HG02759 (cell line): ENCODE measurements around the gene APBB1IP.
A peak's percentile ranks its signal among the peaks of the same experiment; 100 is the strongest.
"Not testable (repeated sequence)": the region's sequence is repeated elsewhere in the genome, so short reads cannot be mapped to it uniquely, and the experiment has no call there.

Source experiments
- ATAC-seq: cut with Tn5 transposase; IDR thresholded peaks from one replicate; pipeline ENCODE4 v1.9.1; 2021; ENCODE audit warnings: mild to moderate bottlenecking, moderate library complexity; ENCODE audit not compliant: unreplicated experiment

Gene APBB1IP

DNA sequence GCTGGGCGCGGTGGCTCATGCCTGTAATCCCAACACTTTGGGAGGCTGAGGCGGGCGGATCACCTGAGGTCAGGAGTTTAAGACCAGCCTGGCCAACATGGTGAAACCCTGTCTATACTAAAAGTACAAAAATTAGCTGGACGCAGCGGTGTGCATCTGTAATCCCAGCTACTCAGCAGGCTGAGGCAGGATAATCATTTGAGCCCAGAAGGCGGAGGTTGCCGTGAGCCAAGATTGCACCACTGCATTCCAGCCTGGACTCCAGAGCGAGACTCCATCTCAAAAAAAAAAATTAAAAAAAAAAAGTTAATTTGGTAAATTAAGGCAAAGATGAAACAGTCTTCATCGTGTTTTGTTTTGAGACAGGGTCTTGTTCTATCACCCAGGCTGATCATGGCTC is 66.3 kb downstream of the APBB1IP start:
- not testable (repeated sequence) for ATAC-seq

DNA sequence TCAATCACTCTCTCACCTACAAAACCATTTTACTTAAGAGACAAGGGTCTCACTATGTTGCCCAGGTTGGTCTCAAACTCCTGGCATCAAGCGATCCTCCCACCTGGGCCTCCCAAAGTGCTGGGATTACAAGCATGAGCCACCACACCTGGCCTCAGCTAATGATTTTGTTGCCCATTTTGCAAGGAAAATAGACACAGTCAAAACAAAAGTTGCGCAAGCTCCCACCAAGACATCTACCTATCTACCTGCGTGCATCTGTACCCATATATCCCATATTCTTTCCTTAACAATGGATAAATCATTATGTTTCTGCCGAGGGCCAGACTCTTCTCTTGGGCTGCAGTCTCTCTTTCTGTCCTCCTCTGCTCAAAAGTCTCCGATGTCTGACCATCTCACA is 67.3 kb downstream of the APBB1IP start:
- no peak for ATAC-seq

DNA sequence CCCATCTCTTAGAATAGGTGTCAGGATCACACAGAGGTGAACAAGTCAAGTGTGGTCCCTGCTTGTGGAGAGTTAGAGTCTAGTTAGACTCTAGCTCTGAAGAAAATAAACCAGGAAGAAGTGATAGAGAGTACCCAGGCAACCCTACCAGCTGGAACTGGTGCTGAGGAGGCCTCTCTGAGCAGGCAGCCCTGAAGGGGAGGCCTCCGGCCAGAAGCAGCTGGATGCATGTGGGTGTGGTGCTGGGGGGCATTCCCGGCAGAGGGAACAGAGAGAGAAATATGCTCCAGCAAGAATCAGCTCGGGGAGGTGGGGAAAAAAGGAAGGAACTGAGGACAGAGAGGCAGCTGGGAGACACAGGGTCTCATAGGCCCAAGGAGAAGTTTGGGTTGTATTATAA is 68.6 kb downstream of the APBB1IP start:
- ATAC-seq, result no peak

DNA sequence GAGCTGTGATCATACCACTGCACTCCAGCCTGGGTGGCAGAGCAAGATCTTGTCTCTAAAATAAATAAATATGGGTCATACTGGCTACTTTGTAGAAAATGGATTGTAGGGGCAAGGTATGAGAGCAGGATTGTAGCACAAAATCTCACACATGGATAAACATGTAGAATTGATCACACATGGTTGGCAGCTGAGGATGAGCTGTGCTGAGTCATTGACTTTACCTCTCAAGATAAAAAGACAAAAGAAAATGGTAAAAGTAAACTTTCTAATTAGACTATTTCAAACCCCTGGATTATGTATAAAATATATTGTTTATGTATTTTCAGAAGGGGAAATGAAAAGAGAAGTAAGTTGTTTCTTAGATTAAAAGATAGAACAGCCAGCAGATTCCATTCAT is 69.3 kb downstream of the APBB1IP start:
- ATAC-seq, result no peak

DNA sequence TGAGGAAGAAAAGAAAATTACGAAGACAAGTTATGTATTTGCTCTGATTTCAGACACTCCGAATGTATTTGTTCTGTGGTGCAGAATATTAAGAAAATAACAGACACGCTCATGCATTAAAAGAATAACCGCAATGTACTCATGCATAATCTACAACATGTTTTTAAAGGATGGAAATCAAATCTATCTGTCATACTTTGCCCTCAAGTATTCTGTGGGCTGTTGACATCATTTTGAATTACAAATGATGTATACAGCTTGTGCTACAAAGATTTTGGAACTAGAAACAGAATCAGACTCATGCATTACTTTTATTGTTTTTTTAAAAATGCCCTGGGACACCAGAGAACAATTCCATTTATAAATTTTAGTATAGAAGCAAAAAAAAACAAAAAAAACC is 69.9 kb downstream of the APBB1IP start:
- no peak for ATAC-seq

DNA sequence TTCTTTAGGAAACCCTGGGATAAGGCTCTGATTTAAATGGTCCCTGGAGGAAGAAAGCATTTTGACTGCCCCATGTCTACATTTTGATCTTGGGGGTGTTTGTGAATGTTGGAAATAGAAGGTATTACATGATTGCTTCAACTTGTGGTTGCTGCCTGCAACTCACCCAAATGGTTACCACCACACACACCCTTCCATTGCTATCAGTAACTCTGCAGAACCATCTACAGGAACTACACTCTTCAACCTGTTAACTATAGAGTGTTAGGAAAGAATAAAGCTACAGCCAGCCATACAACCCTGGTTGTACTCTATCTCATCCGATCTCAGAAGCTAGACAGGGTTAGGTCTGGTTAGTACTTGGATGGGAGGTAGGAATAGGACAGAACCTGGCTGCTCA is 71.2 kb downstream of the APBB1IP start:
- ATAC-seq, result no peak

DNA sequence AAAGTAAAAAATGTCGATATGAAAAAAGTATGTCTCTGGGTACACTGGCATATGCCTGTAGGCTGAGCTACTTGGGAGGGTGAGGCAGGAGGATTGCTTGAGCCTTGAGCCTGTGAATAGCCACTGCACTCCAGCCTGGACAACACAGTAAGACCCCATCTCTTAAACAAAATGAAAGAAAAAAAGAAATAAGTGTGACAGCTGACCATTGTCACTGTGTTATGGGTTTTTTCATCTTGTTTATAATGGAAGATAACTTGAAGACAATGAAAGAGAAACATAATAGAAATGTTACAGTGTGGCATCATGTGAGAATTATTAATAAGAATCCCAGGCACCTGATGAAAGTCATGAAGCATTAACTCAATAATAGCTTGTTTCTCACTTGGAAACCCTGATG is 75.0 kb downstream of the APBB1IP start:
- ATAC-seq, result no peak

DNA sequence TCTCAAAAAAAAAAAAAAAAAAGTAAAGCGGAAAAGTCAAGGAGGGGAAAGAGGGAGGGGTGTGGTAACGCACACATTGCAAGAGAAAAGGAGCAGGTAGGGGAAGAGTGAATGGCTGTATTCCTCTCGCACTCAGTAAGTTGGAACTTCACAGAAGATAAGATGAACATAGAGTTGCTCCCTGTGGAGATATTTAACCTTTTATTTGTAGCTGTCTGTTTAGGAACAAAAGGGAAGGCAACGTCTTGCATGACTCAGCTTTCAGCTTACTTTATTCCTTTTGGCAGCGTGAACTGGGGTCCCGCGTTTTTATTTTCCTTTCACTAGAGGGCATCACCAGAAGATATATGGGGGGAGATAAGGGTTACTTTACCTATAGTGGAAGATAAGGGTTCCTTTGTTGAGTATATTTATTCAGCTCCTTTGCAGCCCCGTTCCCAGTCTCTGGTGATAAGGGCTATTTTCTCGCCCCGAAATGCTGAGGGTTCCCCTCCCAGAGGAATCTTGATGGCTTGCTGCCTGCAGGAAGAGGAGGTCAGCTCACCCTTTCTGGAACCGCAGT is 78.5 kb downstream of the APBB1IP start:
- no peak for ATAC-seq

DNA sequence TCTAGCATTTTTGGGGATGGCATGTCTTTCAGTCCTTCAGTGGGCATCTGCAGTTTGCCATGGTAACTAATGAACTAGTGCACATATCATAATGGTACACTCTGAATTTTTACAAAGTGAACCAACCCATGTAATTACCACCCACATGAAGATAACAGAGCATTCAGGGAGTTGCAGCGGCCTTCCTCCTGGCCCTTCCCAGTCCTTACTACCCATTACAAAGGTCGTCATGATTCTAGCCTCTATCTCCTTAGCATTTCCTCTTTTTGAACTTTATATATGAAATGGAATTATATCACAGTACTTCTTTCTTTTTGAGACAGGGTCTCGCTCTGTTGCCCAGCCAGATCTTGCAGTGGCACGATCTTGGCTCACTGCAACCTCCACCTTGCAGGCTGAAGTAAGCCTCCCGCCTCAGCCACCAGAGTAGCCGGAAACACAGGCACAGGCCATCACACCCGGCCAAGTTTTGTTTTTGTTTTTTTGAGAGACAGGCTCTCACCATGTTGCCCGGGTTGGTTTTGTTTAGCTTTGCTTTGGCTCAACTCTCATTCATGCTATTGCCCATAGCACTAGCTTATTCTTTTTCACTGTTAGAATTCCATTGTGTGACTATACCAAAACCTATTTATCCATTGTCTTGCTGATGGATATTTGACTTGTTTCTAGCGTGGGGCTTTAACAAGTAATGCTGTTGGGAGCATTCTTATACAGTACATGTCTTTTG is 79.2 kb downstream of the APBB1IP start:
- ATAC-seq, result no peak

DNA sequence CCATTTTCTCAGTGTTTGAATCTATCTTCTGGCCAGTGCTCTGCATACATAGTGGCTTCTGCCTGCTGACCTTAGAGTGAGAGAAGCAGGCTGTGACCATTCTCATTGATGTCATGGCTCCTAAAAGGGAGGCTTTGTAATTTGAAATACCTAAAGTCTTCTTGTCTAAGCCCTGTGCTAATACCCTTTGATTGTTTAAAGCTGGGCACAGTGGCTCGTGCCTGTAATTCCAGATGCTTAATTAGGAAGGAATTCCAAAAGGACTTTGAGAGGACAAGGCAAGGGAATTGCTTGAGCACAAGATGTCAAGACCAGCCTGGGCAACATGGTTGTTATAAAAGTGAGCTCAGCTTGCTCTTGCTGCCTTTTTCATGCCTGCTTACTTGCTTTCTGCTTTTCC is 81.7 kb downstream of the APBB1IP start:
- ATAC-seq, result no peak

DNA sequence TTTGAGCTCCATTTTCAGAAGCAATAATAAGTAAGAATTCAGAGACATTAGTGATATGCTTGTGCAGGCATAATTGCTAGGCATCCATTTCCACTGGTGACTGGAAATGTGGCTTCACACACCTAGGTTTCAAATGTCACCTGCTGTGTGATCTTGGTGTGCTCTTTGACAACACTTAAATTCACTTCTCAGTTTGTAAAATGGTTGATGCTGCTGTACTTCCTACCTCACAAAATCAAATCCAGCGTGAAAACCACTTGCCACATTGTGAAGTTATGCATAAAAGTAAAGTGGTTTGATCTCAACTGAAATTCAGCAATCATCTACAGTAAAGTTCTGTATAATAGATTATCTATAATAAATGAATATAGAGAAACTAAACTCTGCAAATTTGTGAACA is 82.4 kb downstream of the APBB1IP start:
- no peak for ATAC-seq

DNA sequence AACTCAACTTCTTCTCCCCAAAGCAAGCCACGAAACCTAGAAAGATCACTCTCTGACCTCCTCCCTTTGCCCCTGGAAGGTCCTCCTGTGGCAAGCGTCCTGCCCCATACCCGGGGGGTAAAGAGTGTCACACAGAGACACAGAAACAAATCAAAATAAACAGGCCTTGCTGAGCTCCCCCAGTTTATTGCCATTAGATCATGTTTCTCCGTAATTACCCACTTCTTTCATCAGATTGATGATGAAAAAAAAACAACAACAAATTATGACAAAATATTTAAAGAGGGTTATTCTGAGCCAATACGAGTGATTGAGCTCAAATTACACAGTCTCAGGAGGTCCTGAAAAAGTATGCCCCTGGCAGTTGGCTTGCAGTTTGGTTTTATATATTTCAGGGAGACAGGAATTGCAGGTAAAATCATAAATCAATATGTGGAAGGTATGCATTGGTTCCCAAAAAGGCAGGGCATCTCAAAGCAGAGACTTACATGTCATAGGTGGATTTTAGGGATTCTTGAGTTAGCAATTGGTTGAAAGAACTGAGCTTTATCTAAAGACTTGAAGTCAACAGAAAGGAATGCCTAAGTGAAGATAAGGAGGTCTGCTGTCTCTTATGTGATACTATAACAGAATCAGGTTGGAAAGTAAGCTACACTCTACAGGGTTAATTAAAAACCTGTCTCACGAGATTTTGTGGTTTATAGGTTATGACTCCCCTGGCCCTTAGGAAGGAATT is 86.2 kb downstream of the APBB1IP start:
- no peak for ATAC-seq

DNA sequence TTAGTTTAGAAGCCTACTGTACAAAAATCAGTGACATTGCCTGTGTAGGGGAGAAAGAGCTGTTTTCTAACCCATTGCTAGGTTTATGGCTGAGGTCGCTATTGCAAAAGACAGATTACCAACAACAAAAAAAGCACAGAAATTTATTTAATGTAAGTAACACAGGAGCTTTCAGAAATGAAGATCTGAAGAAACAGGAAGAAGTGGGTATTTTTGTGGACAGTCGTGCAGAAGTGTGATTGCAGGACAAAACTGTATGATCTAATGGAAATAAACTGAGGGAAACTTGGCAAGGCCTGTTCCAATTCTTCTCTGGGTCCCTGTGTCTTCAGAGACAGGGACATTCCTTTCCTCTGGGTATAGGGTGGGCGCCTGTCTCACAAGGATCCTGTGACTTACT is 87.4 kb downstream of the APBB1IP start:
- ATAC-seq, result no peak

DNA sequence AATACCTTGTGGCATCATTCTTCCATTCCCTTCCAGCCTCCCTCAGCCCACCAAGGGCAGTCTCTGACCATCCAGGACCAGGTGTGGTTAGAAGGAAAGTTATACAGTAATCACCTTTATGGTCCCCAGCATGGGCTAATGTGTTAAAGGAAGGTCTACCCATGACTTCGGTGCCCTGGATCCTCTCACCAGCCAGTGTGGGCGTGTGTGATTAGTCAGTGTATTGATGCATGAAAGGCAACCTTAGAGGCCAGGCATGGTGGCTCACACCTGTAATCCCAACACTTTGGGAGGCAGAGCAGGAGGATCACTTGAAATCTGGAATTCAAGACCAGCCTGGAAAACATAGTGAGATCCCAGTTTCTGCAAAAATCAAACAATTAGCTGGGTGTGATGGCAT is 88.9 kb downstream of the APBB1IP start:
- ATAC-seq, result no peak

DNA sequence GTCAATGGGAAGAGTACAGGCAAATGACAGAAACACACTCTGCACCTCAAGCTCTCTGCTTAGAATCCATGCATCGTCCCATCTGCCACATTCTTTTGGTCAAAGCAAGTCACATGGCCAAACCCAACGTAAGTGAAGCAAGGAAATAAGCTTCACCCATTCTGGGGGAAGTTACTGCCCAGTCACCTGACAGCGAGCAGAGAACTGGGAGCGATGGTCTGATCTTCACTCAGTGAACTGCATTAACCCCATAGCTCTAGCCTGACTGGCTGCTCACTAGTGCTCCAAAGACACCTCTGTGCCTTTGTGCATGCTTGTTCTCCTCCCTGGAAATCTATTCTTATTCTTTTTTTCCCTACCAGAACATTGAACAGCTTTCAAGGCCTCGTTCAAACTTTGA is 89.9 kb downstream of the APBB1IP start:
- ATAC-seq, result no peak

DNA sequence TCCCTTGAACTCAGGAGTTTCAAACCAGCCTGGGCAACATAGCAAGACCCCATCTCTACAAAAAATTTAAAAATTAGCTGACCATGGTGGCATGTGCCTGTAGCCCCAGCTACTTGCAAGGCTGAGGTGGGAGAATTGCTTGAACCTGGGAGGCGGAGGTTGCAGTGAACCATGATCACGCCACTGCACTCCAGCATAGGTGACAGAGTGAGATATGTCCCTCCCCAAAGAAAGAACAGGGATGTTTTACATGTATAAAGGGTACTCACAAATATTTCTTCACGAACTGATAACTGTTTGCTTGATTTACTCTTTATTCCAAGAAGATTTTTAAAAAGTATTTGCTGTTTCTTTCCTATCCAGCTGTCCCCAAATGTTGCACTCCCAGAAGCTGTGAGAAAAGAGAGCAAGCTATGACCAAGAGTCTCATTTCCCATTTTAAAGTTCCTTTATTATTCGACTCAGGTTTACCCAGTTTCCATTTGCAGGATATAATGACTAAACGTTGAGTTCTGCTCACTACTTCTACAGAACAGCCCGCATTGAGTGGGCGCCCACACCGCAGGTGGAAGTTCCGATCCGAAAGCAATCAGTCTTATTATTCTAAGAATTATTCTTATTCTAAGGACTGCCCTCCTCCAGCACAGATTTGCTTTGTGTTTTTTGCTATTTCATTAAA is 90.7 kb downstream of the APBB1IP start:
- peak; percentile 67 for ATAC-seq

DNA sequence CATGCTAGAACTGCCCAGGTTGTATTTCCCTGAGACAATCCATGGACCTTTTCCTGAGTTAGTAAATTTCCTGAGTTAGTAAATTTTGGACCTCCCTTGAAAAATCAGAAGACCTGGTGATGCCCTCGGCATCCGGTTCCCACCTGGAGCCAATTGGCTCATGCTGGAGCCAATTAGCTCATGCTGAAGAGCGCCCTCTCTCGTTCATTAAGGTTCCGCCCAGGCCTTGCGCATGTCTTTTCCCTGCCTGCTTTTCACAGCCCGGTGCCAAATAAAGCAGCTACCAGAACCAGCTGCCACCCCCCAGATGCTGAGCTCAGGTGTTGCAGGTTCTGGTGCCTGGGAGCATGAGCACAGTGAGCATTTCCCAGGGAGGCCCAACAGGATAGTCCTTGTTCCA is 96.2 kb downstream of the APBB1IP start:
- no peak for ATAC-seq

DNA sequence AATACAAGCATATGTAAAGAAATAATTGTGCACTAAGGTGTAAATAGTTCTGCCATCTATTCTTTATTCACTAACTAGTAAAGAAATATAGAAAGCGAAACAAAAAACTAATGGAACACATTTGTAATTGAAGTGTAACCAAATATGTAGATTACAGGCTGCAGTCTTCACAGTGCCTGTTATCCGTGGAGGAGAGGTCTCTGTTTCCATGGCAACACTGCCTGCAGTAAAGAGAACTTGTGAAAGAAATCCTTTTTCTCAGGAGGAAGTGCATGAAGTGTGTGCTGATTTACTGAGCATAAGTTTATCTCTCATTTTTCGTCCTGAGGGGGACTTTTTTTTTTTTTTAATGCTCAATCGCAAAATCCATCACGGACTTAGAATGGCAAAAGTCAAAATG is 102.5 kb downstream of the APBB1IP start:
- ATAC-seq, result no peak

DNA sequence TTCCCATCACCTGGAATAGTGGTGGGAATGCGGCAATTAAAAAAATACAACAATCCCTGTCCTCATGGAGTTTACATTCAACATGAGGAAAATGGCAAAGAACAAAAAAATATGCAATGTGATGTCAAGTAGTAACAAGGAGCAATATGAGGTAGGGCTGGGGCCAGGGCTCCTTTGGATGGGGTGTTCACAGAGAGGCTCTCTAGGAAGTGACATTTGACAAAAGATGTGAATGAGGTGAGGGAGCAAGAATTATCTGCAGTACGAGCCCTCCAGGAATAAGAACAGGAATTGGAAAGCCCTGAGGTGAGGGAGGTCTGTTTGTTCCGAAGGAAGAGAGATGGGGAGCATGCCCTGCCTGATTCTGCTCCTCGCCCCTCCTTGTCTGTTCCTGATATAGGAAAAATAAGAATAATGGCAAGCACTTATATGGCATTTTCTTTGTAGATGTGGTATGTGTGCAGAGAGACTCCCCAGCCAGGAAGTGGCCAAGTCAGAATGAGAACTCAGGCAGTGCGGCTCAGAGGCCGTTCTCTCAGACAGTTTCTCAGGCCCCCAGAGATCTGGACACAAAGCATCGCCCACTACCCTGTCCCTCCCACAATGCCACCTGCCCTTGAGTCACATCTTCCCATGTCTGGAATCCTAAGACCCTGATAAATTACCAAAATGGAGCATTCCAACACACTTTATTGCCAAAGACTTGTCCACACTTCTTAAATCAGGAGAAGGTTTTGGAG is 105.6 kb downstream of the APBB1IP start:
- ATAC-seq, result peak; percentile 83

DNA sequence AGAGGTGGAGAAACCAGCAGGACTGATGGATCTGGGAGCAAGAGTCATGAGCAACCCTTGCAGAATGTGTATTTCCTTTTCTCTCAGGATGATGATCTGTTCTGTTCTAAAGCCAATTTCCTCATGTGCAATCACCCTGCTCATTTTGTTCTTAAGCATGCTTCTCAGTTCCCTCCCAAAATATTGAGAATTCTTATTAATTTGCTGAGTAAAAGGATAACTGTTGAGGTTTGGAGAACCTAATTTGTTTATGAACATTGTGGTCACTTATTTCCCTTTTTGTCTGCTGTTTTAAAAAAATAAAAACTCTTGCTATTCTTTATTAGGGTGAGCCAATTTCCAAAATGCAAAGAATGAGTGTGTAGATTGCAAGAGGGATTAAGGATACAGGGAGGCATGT is 106.8 kb downstream of the APBB1IP start:
- no peak for ATAC-seq
